GM18870 (cell line): ENCODE data around the gene REEP6.
"Not testable (repeated sequence)": the region's sequence is repeated elsewhere in the genome, so short reads cannot be mapped to it uniquely, and the experiment has no call there.

Experiments used
- ATAC-seq: cut with Tn5 transposase; IDR thresholded peaks from one replicate; pipeline ENCODE4 v1.9.1; 2021; ENCODE audit warnings: moderate library complexity; ENCODE audit not compliant: unreplicated experiment

Gene REEP6

GRCh38 chr19:1471515-1472160 lies 19.3 kb upstream of the REEP6 start:
- ATAC-seq = no peak

GRCh38 chr19:1472231-1473084 lies 18.5 kb upstream of the REEP6 start:
- no peak for ATAC-seq

DNA sequence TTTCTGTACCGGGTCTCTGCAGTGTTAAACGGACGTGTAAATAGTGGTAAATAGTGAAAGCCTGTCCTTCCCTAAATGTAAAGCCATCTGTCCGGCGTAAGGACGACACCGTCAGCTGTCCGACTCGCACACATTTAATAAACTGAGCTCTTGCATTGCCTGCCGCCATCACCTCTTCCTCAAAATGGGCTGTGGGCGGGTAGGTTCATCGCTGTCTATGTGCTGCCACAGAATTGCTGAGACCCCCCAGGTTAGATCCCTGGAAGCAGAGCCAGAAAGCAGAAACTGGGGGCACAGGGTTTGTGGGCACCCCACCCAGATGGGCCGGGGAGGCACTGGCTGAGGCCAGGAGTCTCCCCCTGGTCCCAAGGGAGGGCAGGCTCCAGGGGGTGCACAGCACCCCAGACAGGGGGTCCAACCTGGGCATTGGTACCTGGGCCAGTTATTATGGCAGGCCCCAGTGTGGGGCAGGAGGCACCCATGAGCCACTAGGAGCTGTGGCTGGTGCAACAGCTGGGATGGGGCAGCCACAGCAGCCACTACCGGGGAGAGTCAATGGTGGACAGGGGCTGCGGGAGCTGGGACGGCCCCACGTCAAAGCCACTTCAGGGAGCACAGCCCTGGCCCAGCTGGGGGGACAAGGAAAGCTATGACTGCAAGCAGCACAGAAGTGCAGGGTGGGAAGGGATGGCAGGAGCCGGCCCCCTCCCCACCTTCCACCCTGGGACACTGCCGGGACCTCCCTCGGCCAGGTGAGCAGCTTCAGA lies 17.7 kb upstream of the REEP6 start:
- no peak for ATAC-seq

GRCh38 chr19:1474011-1474764 lies 16.8 kb upstream of the REEP6 start:
- no peak for ATAC-seq

GRCh38 chr19:1474765-1475351 lies 16.1 kb upstream of the REEP6 start:
- no peak for ATAC-seq

GRCh38 chr19:1475751-1476437 lies 15.1 kb upstream of the REEP6 start:
- ATAC-seq = no peak

- not testable (repeated sequence) for ATAC-seq
These were observed 13.9 kb upstream of the REEP6 start for GRCh38 chr19:1477056-1477455.

- ATAC-seq = peak; percentile 66
These were observed 11.9 kb upstream of the REEP6 start, which contains the start of gene C19orf25 for GRCh38 chr19:1478934-1479707. C19orf25 (minus strand) TSS chr19:1479215; CDS start chr19:1478903, 312 bp downstream.

DNA sequence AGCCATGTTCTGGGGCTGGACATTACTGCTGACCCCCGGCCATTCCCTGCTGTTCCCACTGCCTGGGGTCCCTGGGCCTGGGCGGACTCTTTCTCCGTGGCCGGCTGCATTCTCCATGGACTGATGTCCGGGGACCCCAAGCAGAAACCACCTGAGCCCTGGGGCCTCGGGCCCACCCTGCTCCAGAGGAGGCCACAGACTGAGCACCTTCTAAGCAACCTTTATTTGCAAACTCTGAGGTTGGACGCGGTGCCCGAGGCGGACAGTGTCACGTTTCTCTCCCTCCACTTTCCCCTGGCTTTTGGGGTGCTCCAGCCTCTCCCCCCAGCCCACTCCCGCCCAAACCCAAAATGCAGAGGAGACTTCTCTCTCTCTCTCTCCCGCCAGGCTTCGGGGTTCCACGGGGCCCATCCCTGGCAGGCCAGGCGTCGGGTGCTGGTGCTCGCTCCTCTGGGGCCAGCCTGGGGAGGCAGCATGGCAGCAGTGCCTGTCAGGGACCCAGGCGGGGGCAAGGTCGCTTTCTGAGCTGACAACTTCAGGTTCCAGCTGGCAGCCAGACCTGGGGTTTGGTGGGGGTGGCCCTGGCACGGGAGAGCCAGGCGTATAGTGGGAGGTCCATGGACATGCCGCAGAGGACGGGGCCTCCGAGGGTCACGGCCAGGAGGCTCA lies 9.6 kb upstream of the REEP6 start:
- no peak for ATAC-seq

DNA sequence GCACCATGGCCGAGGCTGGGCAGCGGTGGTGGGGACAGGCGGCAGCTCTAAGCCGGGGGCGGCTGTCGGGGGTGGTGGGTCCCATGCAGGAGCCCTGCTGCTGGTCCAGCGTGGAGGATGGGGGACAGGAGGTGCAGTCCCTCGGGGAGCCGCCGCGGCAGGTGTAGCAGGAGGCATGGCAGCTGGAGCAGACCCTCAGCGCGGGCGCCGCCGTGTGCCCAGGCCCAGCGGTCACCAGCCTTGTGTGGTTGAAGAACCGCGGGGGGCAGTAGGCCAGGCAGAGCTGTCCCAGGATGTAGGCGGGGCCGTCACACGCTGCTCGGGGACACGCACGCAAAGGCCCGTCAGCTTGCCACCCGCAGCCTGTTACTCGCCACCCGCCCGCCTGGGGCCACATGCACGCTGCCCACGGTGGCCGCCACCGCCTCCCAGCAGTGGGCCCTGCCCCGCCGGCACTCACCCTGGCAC lies 9.1 kb upstream of the REEP6 start:
- no peak for ATAC-seq

GRCh38 chr19:1482361-1483130 lies 8.4 kb upstream of the REEP6 start:
- ATAC-seq = no peak

GRCh38 chr19:1483131-1483978 lies 7.6 kb upstream of the REEP6 start:
- no peak for ATAC-seq

GRCh38 chr19:1483979-1484428 lies 7.0 kb upstream of the REEP6 start:
- no peak for ATAC-seq

DNA sequence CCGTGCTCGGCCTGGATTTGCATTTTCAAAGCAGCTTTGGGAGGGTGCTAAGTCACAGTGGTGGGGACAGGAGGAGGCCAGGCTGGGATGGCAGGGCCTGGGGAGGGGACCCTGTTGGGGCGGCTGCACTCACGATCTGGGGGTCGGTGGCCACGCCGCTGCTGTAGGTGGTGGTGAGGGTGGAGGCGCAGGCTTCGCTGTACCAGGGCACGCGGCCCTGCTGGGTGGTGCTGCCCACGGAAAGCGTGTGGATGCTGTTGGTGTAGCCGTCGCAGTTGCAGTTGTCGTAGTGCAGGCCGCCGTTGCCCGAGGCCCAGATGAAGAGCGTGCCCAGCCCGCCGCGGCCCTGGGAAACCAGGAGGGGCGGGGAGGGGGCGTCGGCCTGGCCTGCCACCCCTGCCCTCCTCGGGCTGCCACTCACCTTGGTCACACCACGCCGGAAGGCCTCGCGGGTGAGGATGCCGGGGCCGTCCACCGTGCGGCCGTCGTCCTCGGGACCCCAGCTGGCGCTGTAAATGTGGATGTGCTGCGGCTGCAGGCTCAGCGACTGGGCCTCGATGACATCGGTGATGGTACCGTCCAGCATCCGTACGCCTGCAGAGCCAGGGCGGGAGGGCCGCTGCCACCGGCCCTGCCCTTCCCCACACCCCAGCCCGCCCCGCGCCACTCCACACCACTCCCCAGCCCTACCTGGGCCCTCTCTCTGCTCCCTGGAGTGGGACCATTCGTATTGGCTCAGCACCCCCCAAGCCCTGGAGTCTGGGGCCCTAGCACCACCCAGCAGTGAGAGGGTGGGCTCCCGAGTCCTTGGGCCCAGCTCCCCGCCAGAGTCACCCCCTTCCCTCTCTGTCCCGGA lies 4.0 kb upstream of the REEP6 start:
- ATAC-seq = no peak

- ATAC-seq = no peak
These were observed 3.3 kb upstream of the REEP6 start for GRCh38 chr19:1487576-1488281.
